Nephron progenitor cell (in vitro differentiated cells): ENCODE measurements around the gene OTX2.
A peak's percentile ranks its signal among the peaks of the same experiment; 100 is the strongest.

Experiments used
- DNase-seq: peaks from one replicate; pipeline ENCODE4 v3.0.0; 2021
- H3K27ac Mint-ChIP-seq: 2 replicates; pipeline ENCODE4 v1.8.0; 2021; ENCODE audit warnings: mild to moderate bottlenecking, moderate library complexity, mixed read lengths
- H3K27me3 Mint-ChIP-seq: 2 replicates; pipeline ENCODE4 v1.8.0; 2021; ENCODE audit warnings: mild to moderate bottlenecking, low read depth, mixed read lengths; ENCODE audit not compliant: poor library complexity
- H3K36me3 Mint-ChIP-seq: 2 replicates; pipeline ENCODE4 v1.8.0; 2021; ENCODE audit warnings: low read depth, mixed read lengths
- H3K4me1 Mint-ChIP-seq: 2 replicates; pipeline ENCODE4 v1.8.0; 2021; ENCODE audit warnings: mixed read lengths
- H3K4me3 Mint-ChIP-seq: 2 replicates; pipeline ENCODE4 v1.8.0; 2021; ENCODE audit warnings: mild to moderate bottlenecking, moderate library complexity, mixed read lengths
- H3K9me3 Mint-ChIP-seq: 2 replicates; pipeline ENCODE4 v1.8.0; 2021; ENCODE audit warnings: mild to moderate bottlenecking, moderate library complexity, mixed read lengths
- TF ChIP-seq, protein P1 (sequence below): fragments of 200-600 bp; sonication (generic); IDR thresholded peaks from 2 replicates; pipeline ENCODE4 v1.5.0; 2021; ENCODE audit warnings: antibody characterized with exemption

OTX2 gene

DNA sequence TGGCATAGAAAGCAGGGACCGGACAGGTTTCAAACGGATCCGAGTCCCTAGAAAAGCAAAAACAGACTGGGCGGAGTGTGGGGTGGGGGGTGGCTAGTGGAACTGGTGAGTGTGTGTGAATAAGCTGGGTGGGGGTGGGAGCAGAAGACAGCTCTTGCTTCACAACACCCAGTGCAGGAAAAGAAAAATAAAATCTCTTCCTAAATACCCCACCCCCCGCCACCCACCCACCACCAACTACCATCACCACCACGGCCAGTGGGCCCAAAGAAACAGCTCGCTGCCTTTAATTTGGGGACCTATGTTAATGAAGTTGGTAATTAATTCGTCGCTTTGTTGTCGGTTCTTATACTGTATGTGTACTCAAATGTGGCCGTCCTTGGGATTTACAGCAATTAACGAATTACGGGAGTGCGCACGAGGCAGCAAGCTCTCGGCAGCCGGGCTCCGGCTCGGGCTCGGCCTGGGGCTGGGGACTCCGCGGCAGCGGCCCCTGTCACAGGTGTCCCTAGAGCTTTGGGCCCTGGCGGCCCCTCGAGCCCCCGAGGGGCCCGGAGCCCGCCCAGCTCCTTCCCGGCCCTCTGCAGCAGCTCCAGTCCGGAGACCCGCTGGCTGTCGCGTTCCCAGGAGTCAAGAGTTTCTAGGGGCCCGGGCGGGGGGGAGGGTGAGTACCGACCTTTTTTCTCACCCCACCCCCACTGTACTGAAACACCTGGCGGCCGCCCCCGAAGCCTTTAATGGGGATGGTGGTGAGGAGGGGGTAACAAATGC, 1.5 kb upstream of the OTX2 start:
- Mint-ChIP-seq H3K36me3 (no peaks in the 10 kb centered on the region), H3K9me3 (peaks cover 8% of the 10 kb centered on the region), H3K27ac (no peak overlapping the region), H3K27me3 (peaks cover 100% of the 10 kb centered on the region), H3K4me3 (no peak overlapping the region), H3K4me1 (peaks cover 40% of the 10 kb centered on the region)
- peak; percentile 35 for DNase-seq
- TF ChIP-seq, protein P1, sequence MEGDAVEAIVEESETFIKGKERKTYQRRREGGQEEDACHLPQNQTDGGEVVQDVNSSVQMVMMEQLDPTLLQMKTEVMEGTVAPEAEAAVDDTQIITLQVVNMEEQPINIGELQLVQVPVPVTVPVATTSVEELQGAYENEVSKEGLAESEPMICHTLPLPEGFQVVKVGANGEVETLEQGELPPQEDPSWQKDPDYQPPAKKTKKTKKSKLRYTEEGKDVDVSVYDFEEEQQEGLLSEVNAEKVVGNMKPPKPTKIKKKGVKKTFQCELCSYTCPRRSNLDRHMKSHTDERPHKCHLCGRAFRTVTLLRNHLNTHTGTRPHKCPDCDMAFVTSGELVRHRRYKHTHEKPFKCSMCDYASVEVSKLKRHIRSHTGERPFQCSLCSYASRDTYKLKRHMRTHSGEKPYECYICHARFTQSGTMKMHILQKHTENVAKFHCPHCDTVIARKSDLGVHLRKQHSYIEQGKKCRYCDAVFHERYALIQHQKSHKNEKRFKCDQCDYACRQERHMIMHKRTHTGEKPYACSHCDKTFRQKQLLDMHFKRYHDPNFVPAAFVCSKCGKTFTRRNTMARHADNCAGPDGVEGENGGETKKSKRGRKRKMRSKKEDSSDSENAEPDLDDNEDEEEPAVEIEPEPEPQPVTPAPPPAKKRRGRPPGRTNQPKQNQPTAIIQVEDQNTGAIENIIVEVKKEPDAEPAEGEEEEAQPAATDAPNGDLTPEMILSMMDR: no peak

DNA sequence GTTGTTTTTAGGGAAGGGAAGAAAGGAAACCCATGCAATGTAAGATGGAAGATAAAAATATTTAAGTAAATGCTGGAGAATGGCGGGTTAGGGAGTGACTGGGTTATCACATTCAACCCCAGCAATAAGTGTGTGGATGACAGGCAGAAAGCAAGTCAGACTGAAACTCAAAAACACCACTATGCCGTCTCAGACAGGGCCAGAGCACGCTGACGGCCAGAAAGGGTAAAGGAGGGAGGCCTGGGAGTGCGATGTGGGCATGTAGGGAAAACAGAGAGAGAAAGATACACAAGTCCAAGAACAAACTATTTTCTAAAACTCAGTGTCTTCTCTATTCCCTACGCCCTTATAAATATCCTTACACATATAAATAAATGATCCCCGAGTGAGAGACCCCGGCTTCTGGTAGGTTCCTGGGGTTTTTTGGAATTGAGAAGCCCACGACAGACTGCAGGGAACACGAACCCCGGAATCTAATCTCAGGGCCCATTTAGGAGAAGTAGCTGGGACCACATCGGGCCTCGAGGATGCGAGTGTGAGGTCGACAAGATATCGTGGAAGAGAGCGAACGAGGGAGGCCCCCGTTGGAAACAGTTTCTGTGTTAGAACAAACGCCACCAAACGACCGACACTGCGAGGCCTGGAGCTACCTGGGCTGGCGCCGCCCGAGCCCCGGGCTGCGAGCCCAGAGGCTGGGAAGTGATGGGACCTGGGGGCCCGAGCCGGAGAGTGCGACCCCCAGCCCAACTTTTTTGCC, 735 bp upstream of the OTX2 start:
- TF ChIP-seq, protein P1: no peak
- Mint-ChIP-seq H3K9me3 (peaks cover 8% of the 10 kb centered on the region), H3K4me1 (peaks cover 37% of the 10 kb centered on the region), H3K36me3 (no peaks in the 10 kb centered on the region), H3K27ac (no peak overlapping the region), H3K4me3 (peak overlapping the region; percentile 31), H3K27me3 (peaks cover 100% of the 10 kb centered on the region)
- DNase-seq: peak; percentile 21

- TF ChIP-seq, protein P1: no peak
- peak overlapping the region; percentile 68 for H3K4me3 Mint-ChIP-seq
Observed at GRCh38 chr14:56809270-56810146, 771 bp downstream of the OTX2 start.

DNA sequence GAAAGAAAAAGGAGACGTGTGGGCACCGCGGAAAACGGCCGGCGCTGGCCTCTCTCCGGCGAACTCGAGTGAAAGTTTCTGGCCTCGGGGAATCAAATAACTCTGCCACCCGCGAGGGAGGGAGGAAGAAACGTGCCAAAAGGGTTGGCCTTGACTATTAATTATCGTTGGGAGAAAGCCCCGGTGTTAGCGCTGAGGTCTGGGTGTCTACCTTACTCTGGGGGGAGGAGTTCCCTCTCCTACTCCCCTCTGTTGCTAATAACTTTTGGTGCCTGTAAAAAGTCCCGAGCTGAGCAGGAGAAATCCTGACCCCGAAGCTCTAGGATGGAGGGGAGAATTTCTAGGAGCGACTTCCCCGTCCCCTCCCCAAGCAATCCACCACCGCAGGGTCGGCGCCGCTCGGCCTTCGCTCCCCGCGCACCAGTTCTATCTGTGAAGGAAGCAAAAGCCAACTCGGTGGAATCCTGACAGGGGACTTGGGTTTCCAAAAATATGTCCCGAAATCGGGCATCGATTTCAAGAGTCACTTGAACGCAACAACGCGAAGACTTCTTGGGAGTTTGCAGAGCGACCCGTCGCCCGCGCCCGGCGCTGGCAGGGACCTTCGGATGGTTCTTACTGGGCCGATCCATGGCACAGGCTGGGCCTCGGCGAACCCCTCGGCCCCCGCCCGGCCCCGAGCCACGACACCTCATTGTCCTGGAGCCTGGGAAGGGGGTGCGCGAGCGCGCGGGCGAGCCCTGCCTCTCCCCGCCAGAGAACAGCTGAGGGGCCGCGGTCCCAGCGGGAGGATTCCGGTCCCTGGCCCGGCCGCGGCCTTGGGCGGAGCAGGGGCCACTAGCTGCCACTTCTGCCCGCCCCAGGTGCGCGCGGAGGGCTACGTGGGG, 1.7 kb downstream of the OTX2 start:
- peak overlapping the region; percentile 76 for H3K4me3 Mint-ChIP-seq
- TF ChIP-seq, protein P1: no peak
- peak; percentile 45 for DNase-seq
- H3K9me3 Mint-ChIP-seq: peaks cover 8% of the 10 kb centered on the region
- no peak overlapping the region for H3K27ac Mint-ChIP-seq
- peaks cover 41% of the 10 kb centered on the region for H3K4me1 Mint-ChIP-seq
- H3K36me3 Mint-ChIP-seq: no peaks in the 10 kb centered on the region
- peaks cover 100% of the 10 kb centered on the region for H3K27me3 Mint-ChIP-seq

More at GRCh38 chr14:56809270-56810146, 771 bp downstream of the OTX2 start:
- H3K27me3 Mint-ChIP-seq: peaks cover 100% of the 10 kb centered on the region
- peak; percentile 26 for DNase-seq
- peaks cover 41% of the 10 kb centered on the region for H3K4me1 Mint-ChIP-seq
- no peaks in the 10 kb centered on the region for H3K36me3 Mint-ChIP-seq
- peaks cover 8% of the 10 kb centered on the region for H3K9me3 Mint-ChIP-seq
- H3K27ac Mint-ChIP-seq: no peak overlapping the region

GRCh38 chr14:56808110-56808382, 2.2 kb downstream of the OTX2 start:
- peaks cover 8% of the 10 kb centered on the region for H3K9me3 Mint-ChIP-seq
- H3K4me3 Mint-ChIP-seq: peak overlapping the region; percentile 76
- no peaks in the 10 kb centered on the region for H3K36me3 Mint-ChIP-seq
- TF ChIP-seq, protein P1: no peak
- DNase-seq: no peak
- H3K27me3 Mint-ChIP-seq: peaks cover 100% of the 10 kb centered on the region
- peaks cover 41% of the 10 kb centered on the region for H3K4me1 Mint-ChIP-seq
- H3K27ac Mint-ChIP-seq: no peak overlapping the region
